ENCODE measurements around the gene GAL. TPM values are rescaled to one million over a fixed set of nuclear protein-coding genes. Genes with fewer than 3 reads are reported as not detected.
"Not testable (repeated sequence)": the region's sequence is repeated elsewhere in the genome, so short reads cannot be mapped to it uniquely, and the experiment has no call there.

Gene GAL
- not detected for polyA plus RNA-seq

GRCh38 chr11:68684385-68685356 is at the start of gene GAL:
Gene GAL, plus strand, starts transcription at chr11:68684544. Its CDS starts 380 bp downstream, at chr11:68684924.
- H3K27me3 Mint-ChIP-seq, result peaks cover 36% of the 10 kb centered on the region
- peaks cover 0 to 2% (median 0%) of the 10 kb centered on the region in 3 donors for H3K4me1 Mint-ChIP-seq
- H3K4me3 Mint-ChIP-seq, result peak within 1 kb of the TSS in 2 of 4 donors; percentile 55 to 57
- H3K36me3 Mint-ChIP-seq, result peaks cover 2% of the 10 kb centered on the region
- no peaks in the 10 kb centered on the region for H3K9me3 Mint-ChIP-seq
- no peak within 1 kb of the TSS for H3K27ac Mint-ChIP-seq

- peak overlapping the region in 1 of 3 donors; percentile 86 for H3K27ac Mint-ChIP-seq
- not testable (repeated sequence) for H3K36me3 Mint-ChIP-seq, H3K9me3 Mint-ChIP-seq, H3K4me3 Mint-ChIP-seq, H3K4me1 Mint-ChIP-seq
- peaks cover 15% of the 10 kb centered on the region for H3K27me3 Mint-ChIP-seq
These were observed 49.7 kb upstream of the GAL start for GRCh38 chr11:68634606-68635005.

DNA sequence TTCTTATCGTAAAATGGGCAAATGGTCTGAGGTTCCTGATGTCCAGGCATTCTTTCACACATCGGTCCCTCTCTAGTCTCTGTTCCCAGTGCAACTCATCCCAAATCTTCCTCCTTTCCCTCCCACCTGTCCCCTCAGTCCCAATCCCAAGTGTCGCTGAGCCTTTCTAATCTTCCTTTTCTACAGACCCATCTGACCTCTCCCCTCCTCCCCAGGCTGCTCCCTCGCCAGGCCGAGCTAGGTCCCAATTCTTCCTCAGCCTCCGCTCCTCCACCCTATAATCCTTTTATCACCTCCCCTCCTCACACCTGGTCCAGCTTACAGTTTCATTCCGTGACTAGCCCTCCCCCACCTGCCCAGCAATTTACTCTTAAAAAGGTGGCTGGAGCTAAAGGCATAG is 49.2 kb upstream of the GAL start:
- H3K27me3 Mint-ChIP-seq, result peaks cover 17% of the 10 kb centered on the region

GRCh38 chr11:68635883-68636282 is 48.5 kb upstream of the GAL start:
- H3K9me3 Mint-ChIP-seq, H3K36me3 Mint-ChIP-seq, H3K4me1 Mint-ChIP-seq, H3K4me3 Mint-ChIP-seq, H3K27ac Mint-ChIP-seq: not testable (repeated sequence)
- peaks cover 18% of the 10 kb centered on the region for H3K27me3 Mint-ChIP-seq

More for the DNA sequence above, 49.2 kb upstream of the GAL start:
- not testable (repeated sequence) for H3K9me3 Mint-ChIP-seq, H3K36me3 Mint-ChIP-seq, H3K27ac Mint-ChIP-seq, H3K4me1 Mint-ChIP-seq, H3K4me3 Mint-ChIP-seq

DNA sequence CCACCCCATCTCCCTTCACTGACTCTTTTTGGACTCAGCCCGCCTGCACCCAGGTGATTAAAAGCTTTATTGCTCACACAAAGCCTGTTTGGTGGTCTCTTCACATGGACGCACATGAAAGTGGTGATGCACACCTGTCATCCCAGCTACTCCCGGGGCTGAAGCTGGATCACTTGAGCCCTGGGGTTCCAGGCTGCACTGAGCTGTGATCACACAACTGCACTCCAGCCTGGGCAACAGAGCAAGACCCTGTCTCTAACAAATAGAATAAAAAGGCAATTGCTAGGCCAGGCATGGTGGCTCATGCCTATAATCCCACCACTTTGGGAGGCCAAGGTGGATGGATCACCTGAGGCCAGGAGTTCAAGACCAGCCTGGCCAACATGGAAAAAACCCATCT is 45.0 kb upstream of the GAL start:
- H3K27ac Mint-ChIP-seq, H3K9me3 Mint-ChIP-seq, H3K36me3 Mint-ChIP-seq, H3K4me3 Mint-ChIP-seq, H3K4me1 Mint-ChIP-seq: not testable (repeated sequence)
- peaks cover 18% of the 10 kb centered on the region for H3K27me3 Mint-ChIP-seq

GRCh38 chr11:68641880-68642279 is 42.5 kb upstream of the GAL start:
- Mint-ChIP-seq H3K4me3 (no peak overlapping the region), H3K27me3 (peaks cover 4% of the 10 kb centered on the region), H3K9me3 (peaks cover 1 to 6% (median 5%) of the 10 kb centered on the region in 3 donors), H3K4me1 (no peaks in the 10 kb centered on the region), H3K36me3 (no peaks in the 10 kb centered on the region), H3K27ac (no peak overlapping the region)

- Mint-ChIP-seq H3K4me3 (no peak overlapping the region), H3K9me3 (peaks cover 5 to 13% (median 8%) of the 10 kb centered on the region in 3 donors), H3K27me3 (peaks cover 4% of the 10 kb centered on the region), H3K4me1 (no peaks in the 10 kb centered on the region), H3K36me3 (no peaks in the 10 kb centered on the region), H3K27ac (peak overlapping the region in 1 of 3 donors; percentile 51)
These were observed 40.8 kb upstream of the GAL start for GRCh38 chr11:68643585-68643984.

- peaks cover 3% of the 10 kb centered on the region for H3K27me3 Mint-ChIP-seq
- H3K36me3 Mint-ChIP-seq, result no peaks in the 10 kb centered on the region
- H3K4me3 Mint-ChIP-seq, result no peak overlapping the region
- peaks cover 5 to 13% (median 8%) of the 10 kb centered on the region in 3 donors for H3K9me3 Mint-ChIP-seq
- no peak overlapping the region for H3K27ac Mint-ChIP-seq
- H3K4me1 Mint-ChIP-seq, result no peaks in the 10 kb centered on the region
These were observed 37.5 kb upstream of the GAL start for GRCh38 chr11:68646832-68647231.

DNA sequence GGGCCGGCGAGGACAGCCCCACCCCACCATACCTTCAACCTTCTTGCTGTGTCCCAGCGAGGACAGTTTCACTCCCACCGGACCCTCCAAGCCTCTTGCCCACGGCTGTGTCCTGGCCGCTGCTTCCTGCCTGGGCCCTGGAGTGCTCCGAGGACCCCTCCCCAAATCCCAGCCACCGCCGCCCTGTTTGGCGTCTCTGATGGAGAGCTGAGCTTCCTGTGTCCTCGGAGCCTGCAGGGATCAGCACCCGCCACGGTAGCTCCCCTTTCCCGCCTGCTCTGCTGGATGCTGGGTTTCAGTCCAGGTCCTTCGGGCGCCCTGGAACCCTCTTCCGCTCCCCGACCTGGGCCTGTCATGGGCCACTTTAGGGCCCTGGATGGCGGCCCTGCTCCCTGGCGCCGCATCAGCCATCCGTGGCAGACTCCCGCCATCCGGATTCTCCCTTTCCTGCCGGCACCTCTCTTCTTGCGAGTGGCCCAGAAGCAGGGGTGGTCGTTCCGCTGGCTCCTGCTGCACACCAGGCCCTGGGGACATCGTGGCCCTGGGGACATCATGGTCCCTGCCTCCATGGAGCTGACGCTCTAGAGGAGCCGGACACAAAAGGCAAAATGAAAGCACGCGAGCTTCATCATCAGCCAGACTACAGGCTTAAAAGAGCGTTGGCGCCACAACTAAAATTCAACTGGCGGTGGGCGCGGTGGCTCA is 34.3 kb upstream of the GAL start:
- Mint-ChIP-seq H3K36me3 (no peaks in the 10 kb centered on the region), H3K27me3 (peaks cover 7% of the 10 kb centered on the region), H3K9me3 (peaks cover 5 to 13% (median 8%) of the 10 kb centered on the region in 3 donors), H3K4me3 (no peak overlapping the region), H3K27ac (no peak overlapping the region), H3K4me1 (peaks cover 0 to 2% (median 0%) of the 10 kb centered on the region in 3 donors)

- no peaks in the 10 kb centered on the region for H3K36me3 Mint-ChIP-seq
- peaks cover 9% of the 10 kb centered on the region for H3K27me3 Mint-ChIP-seq
- H3K27ac Mint-ChIP-seq, result no peak overlapping the region
- no peak overlapping the region for H3K4me3 Mint-ChIP-seq
- H3K9me3 Mint-ChIP-seq, result peaks cover 5 to 13% (median 8%) of the 10 kb centered on the region in 3 donors
- H3K4me1 Mint-ChIP-seq, result peaks cover 0 to 2% (median 0%) of the 10 kb centered on the region in 3 donors
These were observed 33.5 kb upstream of the GAL start for GRCh38 chr11:68650801-68651200.

DNA sequence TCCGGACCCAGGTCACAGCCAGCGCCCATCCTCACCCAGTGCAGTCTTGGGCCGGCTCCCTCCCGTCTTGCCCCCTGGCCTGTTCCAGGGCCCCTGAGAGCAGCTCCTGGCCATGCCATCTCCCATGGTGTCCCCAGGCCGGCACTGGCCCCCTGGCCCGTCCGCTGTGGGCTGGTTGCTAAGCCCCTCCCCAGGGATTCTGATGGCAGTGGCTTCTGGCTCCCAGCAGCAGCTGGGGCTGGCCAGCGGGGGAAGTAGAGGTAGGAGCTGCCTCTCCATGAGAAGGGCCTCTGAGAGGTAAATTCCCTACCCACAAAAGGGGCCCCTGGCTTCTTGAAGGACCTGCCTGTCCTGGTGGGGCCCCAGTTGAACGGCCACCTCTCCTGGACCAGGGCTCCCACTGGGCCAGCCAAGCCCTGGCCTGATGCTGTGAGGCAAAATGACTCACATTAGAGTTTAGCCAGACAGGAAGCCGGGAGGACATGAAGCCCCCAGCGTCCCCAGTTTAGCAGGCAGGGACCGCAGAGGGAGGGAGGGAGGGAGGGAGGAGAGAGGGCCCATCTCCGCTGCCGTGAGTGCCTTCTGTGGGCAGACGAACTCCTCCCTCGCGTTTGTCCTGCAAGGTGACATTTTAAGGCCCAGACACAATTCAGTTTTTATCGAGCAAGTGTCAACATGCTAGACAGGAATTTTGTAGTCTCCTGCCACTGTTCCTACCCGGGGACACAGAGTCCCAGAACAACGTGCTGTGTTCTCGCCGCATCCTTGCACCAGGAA is 32.9 kb upstream of the GAL start:
- Mint-ChIP-seq H3K36me3 (no peaks in the 10 kb centered on the region), H3K9me3 (peaks cover under 1 to 11% (median 9%) of the 10 kb centered on the region in 3 donors), H3K27me3 (peaks cover 10% of the 10 kb centered on the region), H3K4me1 (peaks cover 0 to 2% (median 0%) of the 10 kb centered on the region in 3 donors), H3K4me3 (no peak overlapping the region), H3K27ac (no peak overlapping the region)

- peaks cover 0 to 8% (median 4%) of the 10 kb centered on the region in 3 donors for H3K9me3 Mint-ChIP-seq
These were observed 32.2 kb upstream of the GAL start for GRCh38 chr11:68651985-68652682.

DNA sequence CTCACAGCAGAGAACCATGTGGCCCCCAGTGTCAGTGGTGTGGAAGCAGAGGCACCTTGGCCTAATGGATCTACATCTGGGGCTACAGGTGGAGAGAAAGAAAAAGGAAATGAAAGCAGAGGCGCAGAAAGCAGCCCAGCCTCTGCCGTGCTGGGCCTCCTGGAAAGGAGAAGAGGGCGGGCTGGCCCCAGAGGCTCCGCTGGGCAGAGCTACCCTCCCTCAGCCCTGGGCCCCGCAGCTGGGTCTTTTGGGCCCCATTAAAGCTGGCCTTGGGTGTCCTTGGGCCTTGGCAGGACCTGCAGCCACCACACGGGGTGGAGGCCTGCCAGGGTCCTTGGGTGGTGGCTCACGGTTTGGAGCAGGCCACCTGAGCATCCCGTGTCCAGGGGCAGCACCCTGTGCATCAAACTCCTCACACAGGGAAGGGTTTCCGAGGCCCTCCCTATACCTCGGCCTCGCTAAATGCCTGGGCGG is 31.6 kb upstream of the GAL start:
- H3K36me3 Mint-ChIP-seq, result no peaks in the 10 kb centered on the region
- H3K4me1 Mint-ChIP-seq, result peaks cover 0 to 2% (median 0%) of the 10 kb centered on the region in 3 donors
- no peak overlapping the region for H3K4me3 Mint-ChIP-seq
- peaks cover 0 to 5% (median 0%) of the 10 kb centered on the region in 3 donors for H3K9me3 Mint-ChIP-seq
- peaks cover 10% of the 10 kb centered on the region for H3K27me3 Mint-ChIP-seq
- H3K27ac Mint-ChIP-seq, result no peak overlapping the region

More at GRCh38 chr11:68651985-68652682, 32.2 kb upstream of the GAL start:
- no peak overlapping the region for H3K27ac Mint-ChIP-seq
- H3K4me3 Mint-ChIP-seq, result no peak overlapping the region
- H3K27me3 Mint-ChIP-seq, result peaks cover 10% of the 10 kb centered on the region
- peaks cover 0 to 2% (median 0%) of the 10 kb centered on the region in 3 donors for H3K4me1 Mint-ChIP-seq
- no peaks in the 10 kb centered on the region for H3K36me3 Mint-ChIP-seq
